Measurements from ENCODE around the gene ARHGEF26.
A peak's percentile ranks its signal among the peaks of the same experiment; 100 is the strongest.

ARHGEF26 gene

DNA sequence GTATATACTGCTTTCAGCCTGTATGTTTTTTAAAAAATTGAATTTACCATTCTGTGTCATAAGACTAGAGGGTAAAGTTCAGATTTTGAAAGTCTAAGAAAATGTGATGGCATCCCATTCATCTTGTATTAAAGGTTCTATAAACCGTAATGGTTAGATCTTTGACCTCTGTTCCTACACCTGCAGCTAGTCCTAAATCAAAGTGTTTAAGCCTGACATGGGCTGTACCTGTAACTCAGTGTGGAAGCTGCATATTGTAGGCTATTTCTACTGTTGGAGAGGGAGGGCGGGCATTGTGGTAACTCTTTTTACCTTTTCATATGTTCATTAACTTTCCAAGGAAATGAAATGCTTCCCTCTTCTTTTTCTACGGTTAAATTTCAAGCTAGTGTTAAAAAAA lies 53.9 kb downstream of the ARHGEF26 start:
- ATAC-seq = no peak
- TF ChIP-seq ZFP3 (CRISPR knock-in tag; IDR thresholded peaks at IDR 0.05) (no peak), ZNF8 (CRISPR knock-in tag; IDR thresholded peaks at IDR 0.05) (no peak), ESRRG (CRISPR knock-in tag; IDR thresholded peaks at IDR 0.05) (no peak), BACH2 (CRISPR knock-in tag; IDR thresholded peaks at IDR 0.05; ENCODE audit: borderline replicate concordance) (no peak), ZNF70 (CRISPR knock-in tag; IDR thresholded peaks at IDR 0.05) (no peak), GLIS3 (CRISPR knock-in tag; IDR thresholded peaks at IDR 0.05) (no peak), ZC3H10 (CRISPR knock-in tag; IDR thresholded peaks at IDR 0.05) (no peak), ISL1 (CRISPR knock-in tag; IDR thresholded peaks at IDR 0.05) (no peak)
- TF ChIP-seq, protein P1, sequence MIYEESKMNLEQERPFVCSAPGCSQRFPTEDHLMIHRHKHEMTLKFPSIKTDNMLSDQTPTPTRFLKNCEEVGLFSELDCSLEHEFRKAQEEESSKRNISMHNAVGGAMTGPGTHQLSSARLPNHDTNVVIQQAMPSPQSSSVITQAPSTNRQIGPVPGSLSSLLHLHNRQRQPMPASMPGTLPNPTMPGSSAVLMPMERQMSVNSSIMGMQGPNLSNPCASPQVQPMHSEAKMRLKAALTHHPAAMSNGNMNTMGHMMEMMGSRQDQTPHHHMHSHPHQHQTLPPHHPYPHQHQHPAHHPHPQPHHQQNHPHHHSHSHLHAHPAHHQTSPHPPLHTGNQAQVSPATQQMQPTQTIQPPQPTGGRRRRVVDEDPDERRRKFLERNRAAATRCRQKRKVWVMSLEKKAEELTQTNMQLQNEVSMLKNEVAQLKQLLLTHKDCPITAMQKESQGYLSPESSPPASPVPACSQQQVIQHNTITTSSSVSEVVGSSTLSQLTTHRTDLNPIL (CRISPR knock-in tag; IDR thresholded peaks at IDR 0.05; ENCODE audit: low read depth) = no peak
- TF ChIP-seq, protein P2, sequence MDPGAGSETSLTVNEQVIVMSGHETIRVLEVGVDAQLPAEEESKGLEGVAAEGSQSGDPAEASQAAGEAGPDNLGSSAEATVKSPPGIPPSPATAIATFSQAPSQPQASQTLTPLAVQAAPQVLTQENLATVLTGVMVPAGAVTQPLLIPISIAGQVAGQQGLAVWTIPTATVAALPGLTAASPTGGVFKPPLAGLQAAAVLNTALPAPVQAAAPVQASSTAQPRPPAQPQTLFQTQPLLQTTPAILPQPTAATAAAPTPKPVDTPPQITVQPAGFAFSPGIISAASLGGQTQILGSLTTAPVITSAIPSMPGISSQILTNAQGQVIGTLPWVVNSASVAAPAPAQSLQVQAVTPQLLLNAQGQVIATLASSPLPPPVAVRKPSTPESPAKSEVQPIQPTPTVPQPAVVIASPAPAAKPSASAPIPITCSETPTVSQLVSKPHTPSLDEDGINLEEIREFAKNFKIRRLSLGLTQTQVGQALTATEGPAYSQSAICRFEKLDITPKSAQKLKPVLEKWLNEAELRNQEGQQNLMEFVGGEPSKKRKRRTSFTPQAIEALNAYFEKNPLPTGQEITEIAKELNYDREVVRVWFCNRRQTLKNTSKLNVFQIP (CRISPR knock-in tag; IDR thresholded peaks at IDR 0.05; ENCODE audit: borderline replicate concordance, low read depth) = no peak
- TF ChIP-seq, protein P3, sequence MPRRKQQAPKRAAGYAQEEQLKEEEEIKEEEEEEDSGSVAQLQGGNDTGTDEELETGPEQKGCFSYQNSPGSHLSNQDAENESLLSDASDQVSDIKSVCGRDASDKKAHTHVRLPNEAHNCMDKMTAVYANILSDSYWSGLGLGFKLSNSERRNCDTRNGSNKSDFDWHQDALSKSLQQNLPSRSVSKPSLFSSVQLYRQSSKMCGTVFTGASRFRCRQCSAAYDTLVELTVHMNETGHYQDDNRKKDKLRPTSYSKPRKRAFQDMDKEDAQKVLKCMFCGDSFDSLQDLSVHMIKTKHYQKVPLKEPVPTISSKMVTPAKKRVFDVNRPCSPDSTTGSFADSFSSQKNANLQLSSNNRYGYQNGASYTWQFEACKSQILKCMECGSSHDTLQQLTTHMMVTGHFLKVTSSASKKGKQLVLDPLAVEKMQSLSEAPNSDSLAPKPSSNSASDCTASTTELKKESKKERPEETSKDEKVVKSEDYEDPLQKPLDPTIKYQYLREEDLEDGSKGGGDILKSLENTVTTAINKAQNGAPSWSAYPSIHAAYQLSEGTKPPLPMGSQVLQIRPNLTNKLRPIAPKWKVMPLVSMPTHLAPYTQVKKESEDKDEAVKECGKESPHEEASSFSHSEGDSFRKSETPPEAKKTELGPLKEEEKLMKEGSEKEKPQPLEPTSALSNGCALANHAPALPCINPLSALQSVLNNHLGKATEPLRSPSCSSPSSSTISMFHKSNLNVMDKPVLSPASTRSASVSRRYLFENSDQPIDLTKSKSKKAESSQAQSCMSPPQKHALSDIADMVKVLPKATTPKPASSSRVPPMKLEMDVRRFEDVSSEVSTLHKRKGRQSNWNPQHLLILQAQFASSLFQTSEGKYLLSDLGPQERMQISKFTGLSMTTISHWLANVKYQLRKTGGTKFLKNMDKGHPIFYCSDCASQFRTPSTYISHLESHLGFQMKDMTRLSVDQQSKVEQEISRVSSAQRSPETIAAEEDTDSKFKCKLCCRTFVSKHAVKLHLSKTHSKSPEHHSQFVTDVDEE (CRISPR knock-in tag; IDR thresholded peaks at IDR 0.05) = no peak
- TF ChIP-seq, protein P4, sequence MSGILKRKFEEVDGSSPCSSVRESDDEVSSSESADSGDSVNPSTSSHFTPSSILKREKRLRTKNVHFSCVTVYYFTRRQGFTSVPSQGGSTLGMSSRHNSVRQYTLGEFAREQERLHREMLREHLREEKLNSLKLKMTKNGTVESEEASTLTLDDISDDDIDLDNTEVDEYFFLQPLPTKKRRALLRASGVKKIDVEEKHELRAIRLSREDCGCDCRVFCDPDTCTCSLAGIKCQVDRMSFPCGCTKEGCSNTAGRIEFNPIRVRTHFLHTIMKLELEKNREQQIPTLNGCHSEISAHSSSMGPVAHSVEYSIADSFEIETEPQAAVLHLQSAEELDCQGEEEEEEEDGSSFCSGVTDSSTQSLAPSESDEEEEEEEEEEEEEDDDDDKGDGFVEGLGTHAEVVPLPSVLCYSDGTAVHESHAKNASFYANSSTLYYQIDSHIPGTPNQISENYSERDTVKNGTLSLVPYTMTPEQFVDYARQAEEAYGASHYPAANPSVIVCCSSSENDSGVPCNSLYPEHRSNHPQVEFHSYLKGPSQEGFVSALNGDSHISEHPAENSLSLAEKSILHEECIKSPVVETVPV (CRISPR knock-in tag; IDR thresholded peaks at IDR 0.05) = no peak

DNA sequence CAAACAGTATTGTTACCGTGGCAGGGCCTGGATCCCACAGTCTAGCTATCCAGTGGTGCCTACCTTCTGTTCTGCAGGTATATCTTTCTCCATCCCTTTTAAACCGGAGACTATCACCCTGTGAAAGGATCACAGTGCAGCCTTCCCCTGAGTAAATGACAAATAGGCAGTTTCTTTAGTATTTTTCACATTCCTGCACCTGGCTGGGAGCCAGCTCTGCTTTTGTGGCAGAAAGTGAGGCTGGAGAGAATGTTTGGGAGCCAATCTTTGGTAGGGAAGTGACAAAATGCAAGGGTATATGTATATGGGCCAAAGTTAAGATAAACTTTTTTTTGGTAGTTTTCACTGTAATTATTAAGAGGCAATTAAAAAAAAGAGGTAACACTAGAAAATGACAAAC lies 54.8 kb downstream of the ARHGEF26 start:
- peak; percentile 22; the same call in 2 of the 3 replicates for ATAC-seq
- TF ChIP-seq ISL1 (CRISPR knock-in tag; IDR thresholded peaks at IDR 0.05) = no peak
- TF ChIP-seq, protein P4 (CRISPR knock-in tag; IDR thresholded peaks at IDR 0.05) = no peak
- TF ChIP-seq, protein P5, sequence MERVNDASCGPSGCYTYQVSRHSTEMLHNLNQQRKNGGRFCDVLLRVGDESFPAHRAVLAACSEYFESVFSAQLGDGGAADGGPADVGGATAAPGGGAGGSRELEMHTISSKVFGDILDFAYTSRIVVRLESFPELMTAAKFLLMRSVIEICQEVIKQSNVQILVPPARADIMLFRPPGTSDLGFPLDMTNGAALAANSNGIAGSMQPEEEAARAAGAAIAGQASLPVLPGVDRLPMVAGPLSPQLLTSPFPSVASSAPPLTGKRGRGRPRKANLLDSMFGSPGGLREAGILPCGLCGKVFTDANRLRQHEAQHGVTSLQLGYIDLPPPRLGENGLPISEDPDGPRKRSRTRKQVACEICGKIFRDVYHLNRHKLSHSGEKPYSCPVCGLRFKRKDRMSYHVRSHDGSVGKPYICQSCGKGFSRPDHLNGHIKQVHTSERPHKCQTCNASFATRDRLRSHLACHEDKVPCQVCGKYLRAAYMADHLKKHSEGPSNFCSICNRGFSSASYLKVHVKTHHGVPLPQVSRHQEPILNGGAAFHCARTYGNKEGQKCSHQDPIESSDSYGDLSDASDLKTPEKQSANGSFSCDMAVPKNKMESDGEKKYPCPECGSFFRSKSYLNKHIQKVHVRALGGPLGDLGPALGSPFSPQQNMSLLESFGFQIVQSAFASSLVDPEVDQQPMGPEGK (CRISPR knock-in tag; IDR thresholded peaks at IDR 0.05; ENCODE audit: borderline replicate concordance) = no peak
- no peak for TF ChIP-seq ZNF70 (CRISPR knock-in tag; IDR thresholded peaks at IDR 0.05)
- TF ChIP-seq PPARA (CRISPR knock-in tag; IDR thresholded peaks at IDR 0.05; ENCODE audit: borderline replicate concordance) = no peak
- no peak for TF ChIP-seq ZNF565 (CRISPR knock-in tag; conservative IDR thresholded peaks at IDR 0.05; ENCODE audit: low read depth)
- no peak for TF ChIP-seq OSR1 (CRISPR knock-in tag; IDR thresholded peaks at IDR 0.05)
- TF ChIP-seq ZC3H10 (CRISPR knock-in tag; IDR thresholded peaks at IDR 0.05) = no peak
- no peak for TF ChIP-seq RARB (CRISPR knock-in tag; IDR thresholded peaks at IDR 0.05)
- TF ChIP-seq CSDC2 (CRISPR knock-in tag; IDR thresholded peaks at IDR 0.05) = no peak
- TF ChIP-seq, protein P1 (CRISPR knock-in tag; IDR thresholded peaks at IDR 0.05; ENCODE audit: low read depth) = no peak
